Parathyroid adenoma (tissue), 2 donors: ENCODE data around the gene TRPV4.

Source experiments
- H2AFZ ChIP-seq: fragments of 300-600 bp; sonication (generic); one replicate; pipeline ENCODE4 v1.7.0; 2017; ENCODE audit warnings: antibody characterized with exemption, mild to moderate bottlenecking
- H3K27ac ChIP-seq: fragments of 300-600 bp; sonication (generic); one replicate; pipeline ENCODE4 v1.7.0; 2017
- H3K27me3 ChIP-seq: fragments of 300-600 bp; sonication (generic); one replicate; pipeline ENCODE4 v1.7.0; 2017; ENCODE audit warnings: low read length; ENCODE audit not compliant: control insufficient read depth, insufficient read depth
- H3K36me3 ChIP-seq: fragments of 300-600 bp; sonication (generic); one replicate; pipeline ENCODE4 v1.7.0; 2017; ENCODE audit warnings: low read length; ENCODE audit not compliant: control insufficient read depth, insufficient read depth
- H3K4me1 ChIP-seq: fragments of 300-600 bp; sonication (generic); one replicate; pipeline ENCODE4 v1.7.0; 2017; ENCODE audit warnings: control low read depth
- H3K4me2 ChIP-seq: fragments of 300-600 bp; sonication (generic); one replicate; pipeline ENCODE4 v1.7.0; 2017; ENCODE audit warnings: low read length
- H3K4me3 ChIP-seq: fragments of 300-600 bp; sonication (generic); one replicate; pipeline ENCODE4 v1.7.0; 2017; ENCODE audit warnings: low read depth, low read length
- H3K79me2 ChIP-seq: fragments of 300-600 bp; sonication (generic); one replicate; pipeline ENCODE4 v1.7.0; 2017; ENCODE audit warnings: control low read depth
- H3K9ac ChIP-seq: fragments of 300-600 bp; sonication (generic); one replicate; pipeline ENCODE4 v1.7.0; 2017; ENCODE audit warnings: mild to moderate bottlenecking
- H3K9me3 ChIP-seq: fragments of 300-600 bp; sonication (generic); one replicate; pipeline ENCODE4 v1.7.0; 2017; ENCODE audit warnings: low read length; ENCODE audit not compliant: control insufficient read depth
- TF ChIP-seq, protein P1 (sequence below): fragments of 300-600 bp; sonication (generic); IDR thresholded peaks from one replicate; pipeline ENCODE4 v1.7.0; 2017; ENCODE audit warnings: antibody characterized with exemption, mild to moderate bottlenecking
- donor health status: primary hyperparathyroidism.

Gene TRPV4

DNA sequence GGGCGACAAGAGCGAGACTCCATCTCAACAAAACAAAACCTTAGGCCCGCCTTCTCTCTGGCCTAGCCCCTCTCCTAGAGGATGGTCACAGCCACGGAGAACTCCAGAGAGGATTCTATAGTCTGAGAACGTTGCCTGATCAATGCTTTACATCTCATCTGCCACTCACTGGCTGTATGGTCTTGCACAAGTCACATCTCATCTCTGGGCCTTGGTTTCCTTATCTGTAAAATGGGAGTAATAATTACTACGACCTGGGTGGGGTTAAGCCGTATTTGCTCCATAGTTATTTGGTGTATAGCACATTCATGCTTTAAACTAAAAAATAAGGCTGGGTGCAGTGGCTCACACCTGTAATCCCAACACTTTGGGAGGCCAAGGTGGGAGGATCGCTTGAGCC, 8.5 kb downstream of the TRPV4 start:
- TF ChIP-seq, protein P1, sequence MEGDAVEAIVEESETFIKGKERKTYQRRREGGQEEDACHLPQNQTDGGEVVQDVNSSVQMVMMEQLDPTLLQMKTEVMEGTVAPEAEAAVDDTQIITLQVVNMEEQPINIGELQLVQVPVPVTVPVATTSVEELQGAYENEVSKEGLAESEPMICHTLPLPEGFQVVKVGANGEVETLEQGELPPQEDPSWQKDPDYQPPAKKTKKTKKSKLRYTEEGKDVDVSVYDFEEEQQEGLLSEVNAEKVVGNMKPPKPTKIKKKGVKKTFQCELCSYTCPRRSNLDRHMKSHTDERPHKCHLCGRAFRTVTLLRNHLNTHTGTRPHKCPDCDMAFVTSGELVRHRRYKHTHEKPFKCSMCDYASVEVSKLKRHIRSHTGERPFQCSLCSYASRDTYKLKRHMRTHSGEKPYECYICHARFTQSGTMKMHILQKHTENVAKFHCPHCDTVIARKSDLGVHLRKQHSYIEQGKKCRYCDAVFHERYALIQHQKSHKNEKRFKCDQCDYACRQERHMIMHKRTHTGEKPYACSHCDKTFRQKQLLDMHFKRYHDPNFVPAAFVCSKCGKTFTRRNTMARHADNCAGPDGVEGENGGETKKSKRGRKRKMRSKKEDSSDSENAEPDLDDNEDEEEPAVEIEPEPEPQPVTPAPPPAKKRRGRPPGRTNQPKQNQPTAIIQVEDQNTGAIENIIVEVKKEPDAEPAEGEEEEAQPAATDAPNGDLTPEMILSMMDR, result no peak
- no peaks in the 10 kb centered on the region for H3K4me1 ChIP-seq

DNA sequence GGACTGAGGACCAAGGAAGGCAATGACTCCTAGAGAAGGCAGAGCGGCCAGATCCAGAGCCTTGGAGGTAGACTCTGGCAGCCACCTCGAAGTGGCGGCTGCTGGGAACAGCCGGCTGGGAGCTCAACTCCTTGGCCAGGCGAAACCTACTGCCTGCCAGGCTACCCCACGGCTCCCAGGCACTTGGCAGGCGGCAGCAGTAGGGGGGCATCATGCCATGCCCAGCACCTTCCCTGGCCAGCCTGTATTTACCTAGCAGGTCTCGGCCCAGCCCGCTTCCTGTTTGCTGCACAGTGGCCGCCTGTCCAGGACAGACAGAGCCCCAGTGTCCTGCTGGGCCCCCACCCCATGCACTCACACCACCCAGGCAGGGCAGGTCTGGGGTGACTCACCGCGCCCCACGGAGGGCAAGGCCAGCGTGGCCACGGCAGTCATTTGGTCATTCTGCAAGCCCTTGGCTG, 10.2 kb downstream of the TRPV4 start:
- TF ChIP-seq, protein P1, result no peak
- Histone ChIP-seq H3K9me3 (no peaks in the 10 kb centered on the region), H3K27me3 (no peaks in the 10 kb centered on the region), H3K9ac (no peak overlapping the region), H3K4me3 (no peak overlapping the region), H3K36me3 (no peaks in the 10 kb centered on the region), H3K4me1 (no peaks in the 10 kb centered on the region), H2AFZ (no peak overlapping the region), H3K27ac (no peak overlapping the region), H3K79me2 (no peaks in the 10 kb centered on the region), H3K4me2 (no peak overlapping the region)

More for the DNA sequence above, 8.5 kb downstream of the TRPV4 start:
- Histone ChIP-seq H3K79me2 (no peaks in the 10 kb centered on the region), H3K9ac (no peak overlapping the region), H3K4me3 (no peak overlapping the region), H2AFZ (no peak overlapping the region), H3K36me3 (no peaks in the 10 kb centered on the region), H3K27me3 (no peaks in the 10 kb centered on the region), H3K4me2 (no peak overlapping the region), H3K27ac (no peak overlapping the region), H3K9me3 (no peaks in the 10 kb centered on the region)

DNA sequence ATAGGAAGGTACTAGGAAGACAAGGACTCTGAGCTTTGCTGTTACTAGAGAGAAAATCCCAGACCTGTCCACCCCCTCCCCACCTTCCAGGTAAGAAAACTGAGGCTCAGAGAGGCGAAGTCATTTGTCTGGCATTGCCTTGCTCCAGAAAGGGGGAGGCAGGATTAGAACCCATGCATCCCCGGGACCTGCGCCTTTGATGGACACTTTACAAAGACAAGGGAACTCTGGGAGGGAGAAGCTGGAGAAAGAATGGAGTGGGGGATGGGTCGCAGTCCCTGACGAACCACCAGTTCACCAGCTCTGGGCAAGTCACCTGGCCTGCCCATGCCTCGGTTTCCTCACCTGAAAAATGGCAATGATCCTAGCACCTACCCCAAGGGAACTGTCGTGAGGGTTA, 10.8 kb downstream of the TRPV4 start:
- Histone ChIP-seq H3K79me2 (no peaks in the 10 kb centered on the region), H3K9ac (no peak overlapping the region), H3K4me2 (no peak overlapping the region), H3K27me3 (no peaks in the 10 kb centered on the region), H3K36me3 (no peaks in the 10 kb centered on the region), H3K4me3 (no peak overlapping the region), H3K9me3 (no peaks in the 10 kb centered on the region), H3K27ac (no peak overlapping the region), H2AFZ (no peak overlapping the region), H3K4me1 (no peaks in the 10 kb centered on the region)
- TF ChIP-seq, protein P1, result no peak

DNA sequence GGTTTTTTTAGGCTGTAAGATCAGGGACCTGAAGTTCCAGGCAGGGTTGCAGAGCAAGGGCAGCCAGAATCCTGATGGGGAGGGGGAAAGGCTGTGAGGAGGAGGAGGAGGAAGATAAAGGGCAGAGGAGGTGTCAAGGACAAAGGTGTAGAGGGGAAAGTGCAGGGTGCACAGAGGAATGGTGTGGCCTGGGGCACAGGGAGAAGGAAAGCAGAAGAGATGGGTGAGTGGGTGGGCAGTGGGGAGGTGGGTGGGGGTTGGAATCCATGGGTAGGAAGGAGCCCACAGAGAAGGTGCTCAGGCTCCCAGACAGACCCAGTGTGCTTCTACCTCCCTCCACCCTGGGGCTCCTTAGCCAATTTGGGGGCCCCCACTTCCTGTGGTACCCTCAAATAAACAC, 11.2 kb downstream of the TRPV4 start:
- no peaks in the 10 kb centered on the region for H3K4me1 ChIP-seq
- H3K4me3 ChIP-seq, result no peak overlapping the region

More for the DNA sequence above, 11.2 kb downstream of the TRPV4 start:
- Histone ChIP-seq H3K4me2 (no peak overlapping the region), H3K9ac (no peak overlapping the region), H3K9me3 (no peaks in the 10 kb centered on the region), H3K27ac (no peak overlapping the region), H3K79me2 (no peaks in the 10 kb centered on the region), H3K36me3 (no peaks in the 10 kb centered on the region), H3K27me3 (no peaks in the 10 kb centered on the region), H2AFZ (no peak overlapping the region)
- TF ChIP-seq, protein P1, result no peak
